H9 (cell line): ENCODE results near the gene C12orf56. TPM values are rescaled to one million over a fixed set of nuclear protein-coding genes. Genes with fewer than 3 reads are reported as not detected.

Experiments
- DNase-seq: peaks from one replicate; pipeline ENCODE4 v3.0.0-alpha.2; 2017
- H2AFZ ChIP-seq: one replicate; pipeline ENCODE4 v1.6.1; 2013; ENCODE audit warnings: mild to moderate bottlenecking, low read length, control low read depth, moderate library complexity
- H2AK5ac ChIP-seq: 2 replicates; pipeline ENCODE4 v1.6.1; 2013; ENCODE audit warnings: low read length, control low read depth, mixed read lengths; ENCODE audit not compliant: insufficient read length
- H2BK120ac ChIP-seq: one replicate; pipeline ENCODE4 v1.6.1; 2013; ENCODE audit warnings: low read depth, mild to moderate bottlenecking, low read length, control low read depth, inconsistent platforms; ENCODE audit not compliant: poor library complexity, severe bottlenecking
- H2BK12ac ChIP-seq: 2 replicates; pipeline ENCODE4 v1.6.1; 2013; ENCODE audit warnings: low read length, control low read depth, mixed read lengths, low read depth; ENCODE audit not compliant: insufficient read length
- H2BK15ac ChIP-seq: 2 replicates; pipeline ENCODE4 v1.6.1; 2013; ENCODE audit warnings: low read depth, low read length, control low read depth
- H2BK20ac ChIP-seq: one replicate; pipeline ENCODE4 v1.6.1; 2013; ENCODE audit warnings: low read depth, mild to moderate bottlenecking, low read length, control low read depth, inconsistent platforms; ENCODE audit not compliant: poor library complexity, severe bottlenecking
- H2BK5ac ChIP-seq: 2 replicates; pipeline ENCODE4 v1.6.1; 2013; ENCODE audit warnings: low read length, control low read depth, mixed read lengths; ENCODE audit not compliant: insufficient read length
- H3K14ac ChIP-seq: 2 replicates; pipeline ENCODE4 v1.6.1; 2013; ENCODE audit warnings: low read length, control low read depth; ENCODE audit not compliant: insufficient read depth
- H3K18ac ChIP-seq: 2 replicates; pipeline ENCODE4 v1.6.1; 2013; ENCODE audit warnings: low read depth, mild to moderate bottlenecking, mixed read lengths, low read length, control low read depth; ENCODE audit not compliant: insufficient read length
- H3K23ac ChIP-seq: 2 replicates; pipeline ENCODE4 v1.6.1; 2013; ENCODE audit warnings: low read length, control low read depth, mixed read lengths, low read depth; ENCODE audit not compliant: insufficient read length
- H3K23me2 ChIP-seq: 2 replicates; pipeline ENCODE4 v1.6.1; 2013; ENCODE audit warnings: low read depth, mild to moderate bottlenecking, mixed read lengths, low read length, control low read depth; ENCODE audit not compliant: insufficient read length, poor library complexity, severe bottlenecking
- H3K27ac ChIP-seq: 2 replicates; pipeline ENCODE4 v1.5.1; 2013; ENCODE audit warnings: low read length, control low read depth, mixed read lengths, low read depth; ENCODE audit not compliant: insufficient read length
- H3K27me3 ChIP-seq: 2 replicates; pipeline ENCODE4 v1.6.1; 2013; ENCODE audit warnings: low read length, control low read depth, inconsistent platforms; ENCODE audit not compliant: insufficient read depth
- H3K4ac ChIP-seq: 2 replicates; pipeline ENCODE4 v1.6.1; 2013; ENCODE audit warnings: low read depth, mild to moderate bottlenecking, control low read depth, inconsistent platforms, low read length, moderate library complexity
- H3K4me1 ChIP-seq: 2 replicates; pipeline ENCODE4 v1.6.1; 2013; ENCODE audit warnings: low read length, control low read depth, inconsistent platforms; ENCODE audit not compliant: insufficient read depth
- H3K4me2 ChIP-seq: 2 replicates; pipeline ENCODE4 v1.6.1; 2013; ENCODE audit warnings: low read length, control low read depth, mixed read lengths; ENCODE audit not compliant: insufficient read length, insufficient read depth
- H3K56ac ChIP-seq: 2 replicates; pipeline ENCODE4 v1.6.1; 2013; ENCODE audit warnings: low read depth, mild to moderate bottlenecking, mixed read lengths, low read length, control low read depth; ENCODE audit not compliant: insufficient read length
- H3K79me1 ChIP-seq: 2 replicates; pipeline ENCODE4 v1.6.1; 2013; ENCODE audit warnings: low read depth, mild to moderate bottlenecking, moderate library complexity, low read length, control low read depth, inconsistent platforms; ENCODE audit not compliant: insufficient read depth, poor library complexity, severe bottlenecking
- H3K79me2 ChIP-seq: 2 replicates; pipeline ENCODE4 v1.6.1; 2013; ENCODE audit warnings: low read length, control low read depth, inconsistent platforms; ENCODE audit not compliant: insufficient read depth
- H3K9ac ChIP-seq: 2 replicates; pipeline ENCODE4 v1.6.1; 2013; ENCODE audit warnings: low read length, control low read depth, mixed read lengths; ENCODE audit not compliant: insufficient read length; ENCODE audit errors: extremely low read depth
- H3K9me3 ChIP-seq: one replicate; pipeline ENCODE4 v1.6.1; 2013; ENCODE audit warnings: low read depth, low read length, inconsistent platforms; ENCODE audit not compliant: control insufficient read depth
- H3T11ph ChIP-seq: one replicate; pipeline ENCODE4 v1.6.1; 2013; ENCODE audit warnings: mild to moderate bottlenecking, low read length, control low read depth, inconsistent platforms
- H4K20me1 ChIP-seq: one replicate; pipeline ENCODE4 v1.6.1; 2013; ENCODE audit not compliant: control insufficient read depth, insufficient read length, insufficient read depth
- H4K5ac ChIP-seq: 2 replicates; pipeline ENCODE4 v1.6.1; 2013; ENCODE audit warnings: low read depth, mild to moderate bottlenecking, mixed read lengths, low read length, control low read depth; ENCODE audit not compliant: insufficient read length
- H4K8ac ChIP-seq: replicated peaks from 2 replicates; pipeline ENCODE4 v1.6.1; 2013; ENCODE audit warnings: low read length, control low read depth, mixed read lengths, low read depth; ENCODE audit not compliant: insufficient read length
- H4K91ac ChIP-seq: 2 replicates; pipeline ENCODE4 v1.6.1; 2013; ENCODE audit warnings: low read depth, mild to moderate bottlenecking, moderate library complexity, mixed read lengths, low read length, control low read depth; ENCODE audit not compliant: insufficient read length
- H3K27ac Mint-ChIP-seq, 3 experiments: 2 replicates in 2 of 3; 3 replicates in 1 of 3; pipeline ENCODE4 v1.8.0; 2020 to 2021; ENCODE audit warnings: mixed read lengths in 3 of 3, mild to moderate bottlenecking in 1 of 3, moderate library complexity in 1 of 3
- H3K27me3 Mint-ChIP-seq: 2 replicates; pipeline ENCODE4 v1.8.0; 2021; ENCODE audit warnings: low read depth, mild to moderate bottlenecking, moderate library complexity, mixed read lengths
- H3K36me3 Mint-ChIP-seq, 3 experiments: 2 replicates in 2 of 3; 3 replicates in 1 of 3; pipeline ENCODE4 v1.8.0; 2020 to 2021; ENCODE audit warnings: low read depth in 3 of 3, mixed read lengths in 3 of 3; ENCODE audit not compliant: insufficient read depth in 1 of 3
- H3K4me1 Mint-ChIP-seq, 2 experiments: 2 replicates each; pipeline ENCODE4 v1.8.0; 2020; ENCODE audit warnings: mixed read lengths in 2 of 2
- H3K4me3 Mint-ChIP-seq, 2 experiments: 2 replicates in 1 of 2; 3 replicates in 1 of 2; pipeline ENCODE4 v1.8.0; 2020 to 2021; ENCODE audit warnings: mild to moderate bottlenecking in 2 of 2, mixed read lengths in 2 of 2, moderate library complexity in 1 of 2
- H3K9me3 Mint-ChIP-seq, 2 experiments: 2 replicates in 1 of 2; 3 replicates in 1 of 2; pipeline ENCODE4 v1.8.0; 2020; ENCODE audit warnings: mild to moderate bottlenecking in 2 of 2, mixed read lengths in 2 of 2, moderate library complexity in 1 of 2
- CTCF ChIP-seq: fragments of 200-600 bp; sonication (generic); conservative IDR thresholded peaks from 3 replicates; pipeline ENCODE4 v1.8.0; 2021; ENCODE audit warnings: antibody characterized with exemption, mild to moderate bottlenecking
- WGBS: extraction: QIAGEN DNeasy Blood & Tissue Kit; methylation state at CpG from one replicate; pipeline ENCODE4 v1.1.7; 2013; ENCODE audit warnings: missing lambda C conversion rate, low lambda C conversion rate, mixed read lengths; ENCODE audit not compliant: insufficient read length; ENCODE audit errors: extremely low coverage; 5-methylcytosine and 5-hydroxymethylcytosine counted together
- total RNA-seq: library from RNA; stranded (reverse); gene quantifications from 2 replicates; pipeline ENCODE4 v1.2.1, GENCODE V29; 2021

C12orf56 gene
- total RNA-seq, 1 experiment from 2014 or later = 2.2 TPM

DNA sequence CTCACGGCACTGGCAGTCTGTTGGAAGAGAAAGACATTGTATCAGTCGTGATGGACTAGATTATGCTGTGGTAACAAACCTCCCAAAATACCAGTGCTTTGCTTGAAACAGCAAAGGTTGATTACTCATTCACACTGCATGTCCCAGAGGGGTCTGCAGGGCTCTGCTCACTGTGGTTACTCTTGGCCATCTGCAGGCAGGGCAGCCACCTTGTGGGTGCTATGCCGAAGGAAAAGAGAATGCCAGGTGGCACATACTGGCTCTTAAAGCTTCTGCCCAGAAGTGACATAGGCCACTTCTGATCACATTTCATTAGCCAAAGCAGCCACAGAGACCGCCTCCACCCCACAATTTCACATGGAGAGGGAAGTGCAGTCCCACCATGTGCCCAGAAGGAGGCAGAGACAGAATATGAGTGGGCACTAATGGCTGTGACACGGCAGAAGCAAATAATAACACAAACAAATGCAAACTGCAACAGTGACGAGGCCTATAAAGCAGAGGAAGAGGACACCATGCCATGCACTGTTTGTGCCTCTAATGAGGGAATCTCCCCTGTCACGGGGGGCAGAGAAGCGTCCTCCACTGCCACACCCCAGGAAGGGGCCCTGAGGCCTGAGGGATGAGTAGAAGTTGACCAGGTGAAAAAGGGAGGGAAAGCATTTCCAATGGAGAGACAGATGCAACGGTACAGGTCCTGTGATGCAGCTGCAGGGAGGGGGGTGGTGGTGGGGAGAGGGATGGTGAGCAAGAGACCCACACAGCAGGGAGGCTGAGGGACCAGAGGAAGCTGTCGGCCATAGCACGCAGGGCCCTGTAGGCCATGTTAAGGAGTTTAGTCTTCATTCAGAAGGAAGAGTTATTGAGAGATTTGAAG lies 116.8 kb downstream of the C12orf56 start:
- peak; percentile 82 for DNase-seq
- H4K5ac ChIP-seq = no peak overlapping the region
- TF ChIP-seq CTCF = peak; percentile 77
- H3K14ac ChIP-seq = no peak overlapping the region; the same call in 1 of the 2 replicates
- H2BK20ac ChIP-seq = no peak overlapping the region
- H4K8ac ChIP-seq = no peak overlapping the region
- H3K23ac ChIP-seq = no peak overlapping the region
- H2BK120ac ChIP-seq = no peak overlapping the region
- H4K20me1 ChIP-seq = no peaks in the 10 kb centered on the region
- H4K91ac ChIP-seq = no peak overlapping the region
- H3K4me1 ChIP-seq = no peaks in the 10 kb centered on the region; the same call in 1 of the 2 replicates
- H3K23me2 ChIP-seq = no peaks in the 10 kb centered on the region
- H3K27me3 Mint-ChIP-seq = no peaks in the 10 kb centered on the region
- H3K18ac ChIP-seq = no peak overlapping the region
- no peak overlapping the region for H2BK5ac ChIP-seq
- H3K9ac ChIP-seq = peak overlapping the region; percentile 16
- no peak overlapping the region for H3T11ph ChIP-seq
- no peaks in the 10 kb centered on the region for H3K36me3 Mint-ChIP-seq
- H3K4me2 ChIP-seq = no peak overlapping the region
- H3K4ac ChIP-seq = no peak overlapping the region
- no peak overlapping the region for H2BK12ac ChIP-seq
- H3K56ac ChIP-seq = no peak overlapping the region
- H3K27ac Mint-ChIP-seq = peak overlapping the region in 2 of 3 experiments; percentile 58 to 83; a peak in 4 of 7 replicates
- no peaks in the 10 kb centered on the region for H3K9me3 Mint-ChIP-seq
- H3K79me1 ChIP-seq = no peaks in the 10 kb centered on the region
- H2AK5ac ChIP-seq = peak overlapping the region; percentile 18
- no peaks in the 10 kb centered on the region for H3K9me3 ChIP-seq
- no peak overlapping the region for H3K4me3 Mint-ChIP-seq
- no peaks in the 10 kb centered on the region for H3K79me2 ChIP-seq
- H3K4me1 Mint-ChIP-seq = peaks cover 8% of the 10 kb centered on the region in 2 experiments
- H3K27me3 ChIP-seq = no peaks in the 10 kb centered on the region
- no CpG with 5 or more reads among the region's 11 CpGs for WGBS
- H2BK15ac ChIP-seq = no peak overlapping the region
- H2AFZ ChIP-seq = no peak overlapping the region
- no peak overlapping the region for H3K27ac ChIP-seq
